HepG2 (cell line): ENCODE results near the gene C2orf42. TPM values are rescaled to one million over a fixed set of nuclear protein-coding genes. Genes with fewer than 3 reads are reported as not detected.

ENCODE experiments used
- AHR ChIP-seq: IDR thresholded peaks from 2 replicates; pipeline ENCODE4 v1.6.1; 2018; ENCODE audit warnings: missing genetic modification reagents, missing compliant biosample characterization
- ARNTL ChIP-seq: sonication (generic); formaldehyde crosslinking; IDR thresholded peaks from 2 replicates; pipeline ENCODE4 v1.4.0; 2020; ENCODE audit warnings: mild to moderate bottlenecking, missing genetic modification reagents
- CREB1 ChIP-seq, 2 experiments: fragments of 450-650 bp in 1 of 2; IDR thresholded peaks; 2 replicates each; pipeline ENCODE4 v1.6.1; 2016 to 2017; ENCODE audit warnings: control low read depth in 1 of 2, mild to moderate bottlenecking in 1 of 2, missing compliant biosample characterization in 1 of 2, missing genetic modification characterization in 1 of 2
- FIP1L1 ChIP-seq: fragments of 200-400 bp; formaldehyde crosslinking; IDR thresholded peaks from 2 replicates; pipeline ENCODE4 v1.6.1; 2018; ENCODE audit warnings: low read depth, mild to moderate bottlenecking, low read length, moderate library complexity, borderline replicate concordance; ENCODE audit not compliant: insufficient read depth
- FLYWCH1 ChIP-seq: sonication (generic); formaldehyde crosslinking; IDR thresholded peaks from 2 replicates; pipeline ENCODE4 v1.8.1; 2023; ENCODE audit warnings: mild to moderate bottlenecking, missing genetic modification reagents
- GATAD2A ChIP-seq: IDR thresholded peaks from 2 replicates; pipeline ENCODE4 v1.6.1; 2016
- HES4 ChIP-seq: sonication (generic); formaldehyde crosslinking; IDR thresholded peaks from 2 replicates; pipeline ENCODE4 v1.9.0; 2021; ENCODE audit warnings: mild to moderate bottlenecking, missing genetic modification reagents, borderline replicate concordance
- JUND ChIP-seq: sonication (generic); formaldehyde crosslinking; IDR thresholded peaks from 2 replicates; pipeline ENCODE4 v1.8.0; 2022; ENCODE audit warnings: mild to moderate bottlenecking, missing genetic modification reagents
- MED13 ChIP-seq: sonication (generic); formaldehyde crosslinking; IDR thresholded peaks from 2 replicates; pipeline ENCODE4 v1.5.0; 2020; ENCODE audit warnings: missing genetic modification reagents
- SMC3 ChIP-seq: IDR thresholded peaks from 2 replicates; pipeline ENCODE4 v1.6.1; 2011; ENCODE audit warnings: low read length, improper control_type of control experiment
- polyA plus RNA-seq, 8 experiments: library from polyadenylated mRNA; depleted of rRNA in 3 of 8; stranded (reverse) in 7 of 8; unstranded in 1 of 8; fragments of >200 nt; fragmentation: Illumina TruSeq in 4 of 8; extraction: Trizol in 4 of 8; gene quantifications; 2 replicates each; pipeline versions ENCODE4 v1.2.1 to v1.2.3, GENCODE V29; 2011 to 2016; ENCODE audit warnings: low read depth in 4 of 8, missing spikeins in 1 of 8, mixed read lengths in 1 of 8; ENCODE audit not compliant: insufficient read depth in 1 of 8
- total RNA-seq, 5 experiments: library from RNA; depleted of rRNA; stranded (reverse); fragments of >200 nt; fragmentation: Illumina TruSeq; extraction: Trizol; gene quantifications; 2 replicates each; pipeline ENCODE4 v1.2.3, GENCODE V29; 2016; ENCODE audit warnings: low read depth in 1 of 5
- TF ChIP-seq, protein P1 (sequence below), 2 experiments: fragments of 450-650 bp in 1 of 2; sonication (generic) in 1 of 2; formaldehyde crosslinking in 1 of 2; IDR thresholded peaks; 2 replicates each; pipeline versions ENCODE4 v1.6.1 to v1.8.0; 2016 to 2022; ENCODE audit warnings: antibody characterized with exemption in 1 of 2, mild to moderate bottlenecking in 1 of 2, missing genetic modification reagents in 1 of 2
- TF ChIP-seq, protein P2 (sequence below): sonication (generic); formaldehyde crosslinking; IDR thresholded peaks from 2 replicates; pipeline ENCODE4 v1.8.0; 2022; ENCODE audit warnings: missing genetic modification reagents, low read depth, mild to moderate bottlenecking, borderline replicate concordance
- TF ChIP-seq, protein P3 (sequence below), 2 experiments: fragments of 450-650 bp in 1 of 2; sonication (generic) in 1 of 2; formaldehyde crosslinking; IDR thresholded peaks; 2 replicates each; pipeline versions ENCODE4 v1.5.0 to v1.8.0; 2020 to 2022; ENCODE audit warnings: mild to moderate bottlenecking in 1 of 2, missing genetic modification reagents in 1 of 2

Gene C2orf42
- total and polyA plus RNA-seq, 2 of the 13 experiments (the other 11 are each of a cell fraction or from before 2014, with no cell fraction given), result 9.3 to 9.9 TPM

DNA sequence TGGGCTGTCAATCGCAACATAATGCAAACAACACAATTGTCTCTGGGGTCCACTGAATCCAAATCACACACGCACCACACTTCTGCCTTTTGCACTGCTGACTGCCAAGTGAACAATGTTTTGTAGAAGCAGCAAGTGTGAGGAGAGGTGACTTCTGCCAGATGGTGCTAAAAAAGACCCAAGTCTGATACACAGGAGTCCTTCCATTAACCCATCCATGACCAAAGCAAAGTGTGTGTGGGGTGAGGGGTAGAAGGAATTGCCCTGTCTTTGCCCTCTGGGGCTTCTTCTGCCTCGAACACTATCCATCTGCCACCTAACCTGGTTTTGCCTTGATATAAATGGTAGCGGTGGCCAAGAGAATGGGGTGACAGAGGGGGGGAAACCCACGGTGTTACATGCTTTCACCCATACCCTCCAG lies 50.0 kb downstream of the C2orf42 start (continued):
- TF ChIP-seq ARNTL (0 out of 2 replicates have a peak, but pooled peaks have one; percentile 4), JUND (CRISPR knock-in tag) (no peak), SMC3 (peak; percentile 11; the same call in 1 of the 2 replicates), CREB1 (IDR thresholded peaks at IDR 0.05) (no peak), CREB1 (CRISPR knock-in tag; IDR thresholded peaks at IDR 0.05) (peak; percentile 5; the same call in 1 of the 2 replicates), HES4 (peak; percentile 67; the same call in 1 of the 2 replicates), GATAD2A (CRISPR knock-in tag) (peak; percentile 6; the same call in 1 of the 2 replicates), FLYWCH1 (CRISPR knock-in tag) (no peak), MED13 (CRISPR knock-in tag) (no peak), AHR (CRISPR knock-in tag) (no peak), FIP1L1 (no peak)
- TF ChIP-seq, protein P1, sequence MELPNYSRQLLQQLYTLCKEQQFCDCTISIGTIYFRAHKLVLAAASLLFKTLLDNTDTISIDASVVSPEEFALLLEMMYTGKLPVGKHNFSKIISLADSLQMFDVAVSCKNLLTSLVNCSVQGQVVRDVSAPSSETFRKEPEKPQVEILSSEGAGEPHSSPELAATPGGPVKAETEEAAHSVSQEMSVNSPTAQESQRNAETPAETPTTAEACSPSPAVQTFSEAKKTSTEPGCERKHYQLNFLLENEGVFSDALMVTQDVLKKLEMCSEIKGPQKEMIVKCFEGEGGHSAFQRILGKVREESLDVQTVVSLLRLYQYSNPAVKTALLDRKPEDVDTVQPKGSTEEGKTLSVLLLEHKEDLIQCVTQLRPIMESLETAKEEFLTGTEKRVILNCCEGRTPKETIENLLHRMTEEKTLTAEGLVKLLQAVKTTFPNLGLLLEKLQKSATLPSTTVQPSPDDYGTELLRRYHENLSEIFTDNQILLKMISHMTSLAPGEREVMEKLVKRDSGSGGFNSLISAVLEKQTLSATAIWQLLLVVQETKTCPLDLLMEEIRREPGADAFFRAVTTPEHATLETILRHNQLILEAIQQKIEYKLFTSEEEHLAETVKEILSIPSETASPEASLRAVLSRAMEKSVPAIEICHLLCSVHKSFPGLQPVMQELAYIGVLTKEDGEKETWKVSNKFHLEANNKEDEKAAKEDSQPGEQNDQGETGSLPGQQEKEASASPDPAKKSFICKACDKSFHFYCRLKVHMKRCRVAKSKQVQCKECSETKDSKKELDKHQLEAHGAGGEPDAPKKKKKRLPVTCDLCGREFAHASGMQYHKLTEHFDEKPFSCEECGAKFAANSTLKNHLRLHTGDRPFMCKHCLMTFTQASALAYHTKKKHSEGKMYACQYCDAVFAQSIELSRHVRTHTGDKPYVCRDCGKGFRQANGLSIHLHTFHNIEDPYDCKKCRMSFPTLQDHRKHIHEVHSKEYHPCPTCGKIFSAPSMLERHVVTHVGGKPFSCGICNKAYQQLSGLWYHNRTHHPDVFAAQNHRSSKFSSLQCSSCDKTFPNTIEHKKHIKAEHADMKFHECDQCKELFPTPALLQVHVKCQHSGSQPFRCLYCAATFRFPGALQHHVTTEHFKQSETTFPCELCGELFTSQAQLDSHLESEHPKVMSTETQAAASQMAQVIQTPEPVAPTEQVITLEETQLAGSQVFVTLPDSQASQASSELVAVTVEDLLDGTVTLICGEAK (IDR thresholded peaks at IDR 0.05), result no peak
- TF ChIP-seq, protein P1 (CRISPR knock-in tag; IDR thresholded peaks at IDR 0.05), result 0 out of 2 replicates have a peak, but pooled peaks have one; percentile 1
- TF ChIP-seq, protein P2, sequence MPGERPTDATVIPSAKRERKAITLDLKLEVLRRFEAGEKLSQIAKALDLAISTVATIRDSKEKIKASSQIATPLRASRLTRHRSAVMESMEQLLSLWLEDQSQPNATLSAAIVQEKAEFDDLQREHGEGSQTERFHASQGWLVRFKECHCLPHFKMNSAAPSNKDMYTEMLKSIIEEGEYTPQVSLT, result no peak
- TF ChIP-seq, protein P3, sequence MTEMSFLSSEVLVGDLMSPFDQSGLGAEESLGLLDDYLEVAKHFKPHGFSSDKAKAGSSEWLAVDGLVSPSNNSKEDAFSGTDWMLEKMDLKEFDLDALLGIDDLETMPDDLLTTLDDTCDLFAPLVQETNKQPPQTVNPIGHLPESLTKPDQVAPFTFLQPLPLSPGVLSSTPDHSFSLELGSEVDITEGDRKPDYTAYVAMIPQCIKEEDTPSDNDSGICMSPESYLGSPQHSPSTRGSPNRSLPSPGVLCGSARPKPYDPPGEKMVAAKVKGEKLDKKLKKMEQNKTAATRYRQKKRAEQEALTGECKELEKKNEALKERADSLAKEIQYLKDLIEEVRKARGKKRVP (CRISPR knock-in tag; IDR thresholded peaks at IDR 0.05), result no peak
